C4-2B (cell line): ENCODE measurements around the gene DISP3.

Experiments used
- H3K27ac ChIP-seq: fragments of 450-650 bp; 2 replicates; pipeline ENCODE4 v1.5.1; 2017
- ZFX ChIP-seq: fragments of 450-650 bp; IDR thresholded peaks from 2 replicates; pipeline ENCODE4 v1.6.1; 2017
- TF ChIP-seq, protein P1 (sequence below): fragments of 450-650 bp; conservative IDR thresholded peaks from 2 replicates; pipeline ENCODE4 v1.5.1; 2017; ENCODE audit warnings: mild to moderate bottlenecking

The DISP3 gene

DNA sequence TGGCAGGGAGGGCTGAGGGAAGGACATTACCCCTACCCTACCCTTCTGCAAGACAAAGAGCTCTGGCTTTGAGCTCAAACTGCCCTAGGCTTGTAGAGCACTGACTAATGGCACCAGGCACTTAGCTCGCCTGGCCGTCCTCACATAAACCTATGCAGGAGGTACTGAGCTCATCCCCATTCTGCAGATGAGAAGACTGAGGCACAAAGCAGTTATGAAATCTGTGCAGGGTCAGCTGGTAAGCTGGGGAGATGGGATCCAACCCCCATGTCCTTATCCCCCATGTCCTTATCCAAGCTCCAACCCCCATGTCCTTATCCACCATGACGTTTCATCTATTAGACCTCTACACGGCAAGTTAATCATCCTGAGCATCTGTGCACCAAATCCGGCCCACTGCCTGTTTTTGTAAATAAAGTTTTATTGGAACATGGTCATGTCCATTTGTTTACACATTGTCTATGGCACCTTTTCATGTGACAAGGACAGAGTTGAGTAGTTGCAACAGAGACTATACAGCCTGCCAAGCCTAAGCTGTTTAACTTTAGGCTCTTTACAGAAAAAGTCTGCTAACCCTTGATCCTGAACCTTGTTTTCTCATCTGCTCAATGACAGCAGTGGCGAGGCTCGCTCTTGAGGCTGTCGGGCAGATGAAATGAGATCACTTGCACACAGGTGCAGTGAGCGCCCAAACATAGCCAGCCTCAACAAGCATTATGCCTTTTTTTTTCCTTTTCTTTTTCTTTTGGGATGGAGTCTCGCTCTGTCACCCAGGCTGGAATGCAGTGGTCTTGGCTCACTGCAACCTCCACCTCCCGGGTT, 88.5 kb downstream of the DISP3 start:
- no peak overlapping the region for H3K27ac ChIP-seq
- no peak for TF ChIP-seq ZFX
- TF ChIP-seq, protein P1, sequence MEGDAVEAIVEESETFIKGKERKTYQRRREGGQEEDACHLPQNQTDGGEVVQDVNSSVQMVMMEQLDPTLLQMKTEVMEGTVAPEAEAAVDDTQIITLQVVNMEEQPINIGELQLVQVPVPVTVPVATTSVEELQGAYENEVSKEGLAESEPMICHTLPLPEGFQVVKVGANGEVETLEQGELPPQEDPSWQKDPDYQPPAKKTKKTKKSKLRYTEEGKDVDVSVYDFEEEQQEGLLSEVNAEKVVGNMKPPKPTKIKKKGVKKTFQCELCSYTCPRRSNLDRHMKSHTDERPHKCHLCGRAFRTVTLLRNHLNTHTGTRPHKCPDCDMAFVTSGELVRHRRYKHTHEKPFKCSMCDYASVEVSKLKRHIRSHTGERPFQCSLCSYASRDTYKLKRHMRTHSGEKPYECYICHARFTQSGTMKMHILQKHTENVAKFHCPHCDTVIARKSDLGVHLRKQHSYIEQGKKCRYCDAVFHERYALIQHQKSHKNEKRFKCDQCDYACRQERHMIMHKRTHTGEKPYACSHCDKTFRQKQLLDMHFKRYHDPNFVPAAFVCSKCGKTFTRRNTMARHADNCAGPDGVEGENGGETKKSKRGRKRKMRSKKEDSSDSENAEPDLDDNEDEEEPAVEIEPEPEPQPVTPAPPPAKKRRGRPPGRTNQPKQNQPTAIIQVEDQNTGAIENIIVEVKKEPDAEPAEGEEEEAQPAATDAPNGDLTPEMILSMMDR: no peak

DNA sequence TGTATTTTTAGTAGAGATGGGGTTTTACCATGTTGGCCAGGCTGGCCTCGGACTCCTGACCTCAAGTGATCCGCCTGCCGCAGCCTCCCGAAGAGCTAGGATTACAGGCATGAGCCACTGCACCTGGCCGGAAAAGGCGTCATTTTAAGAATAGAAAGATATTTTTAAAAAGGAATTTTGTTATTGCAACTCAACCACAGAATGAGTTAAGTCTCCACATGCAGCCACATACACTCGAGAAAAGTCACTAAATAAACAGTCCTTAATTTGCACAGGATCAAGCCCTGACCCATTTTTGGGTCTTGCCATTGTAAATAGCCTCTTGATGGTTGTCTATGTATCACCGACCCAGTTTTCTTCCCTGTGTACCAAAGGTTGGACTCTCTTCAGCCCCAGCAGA, 89.7 kb downstream of the DISP3 start:
- no peak for TF ChIP-seq ZFX
- TF ChIP-seq, protein P1: no peak
- no peak overlapping the region for H3K27ac ChIP-seq

GRCh38 chr1:11569551-11569950, 90.6 kb downstream of the DISP3 start:
- TF ChIP-seq ZFX: no peak
- TF ChIP-seq, protein P1: no peak
- peak overlapping the region; percentile 2; the same call in 1 of the 2 replicates for H3K27ac ChIP-seq

GRCh38 chr1:11569954-11570353, 91.0 kb downstream of the DISP3 start:
- H3K27ac ChIP-seq: peak overlapping the region; percentile 2; the same call in 1 of the 2 replicates
- TF ChIP-seq, protein P1: no peak
- no peak for TF ChIP-seq ZFX

GRCh38 chr1:11570821-11571380, 91.9 kb downstream of the DISP3 start:
- no peak overlapping the region for H3K27ac ChIP-seq
- TF ChIP-seq, protein P1: no peak
- TF ChIP-seq ZFX: no peak

DNA sequence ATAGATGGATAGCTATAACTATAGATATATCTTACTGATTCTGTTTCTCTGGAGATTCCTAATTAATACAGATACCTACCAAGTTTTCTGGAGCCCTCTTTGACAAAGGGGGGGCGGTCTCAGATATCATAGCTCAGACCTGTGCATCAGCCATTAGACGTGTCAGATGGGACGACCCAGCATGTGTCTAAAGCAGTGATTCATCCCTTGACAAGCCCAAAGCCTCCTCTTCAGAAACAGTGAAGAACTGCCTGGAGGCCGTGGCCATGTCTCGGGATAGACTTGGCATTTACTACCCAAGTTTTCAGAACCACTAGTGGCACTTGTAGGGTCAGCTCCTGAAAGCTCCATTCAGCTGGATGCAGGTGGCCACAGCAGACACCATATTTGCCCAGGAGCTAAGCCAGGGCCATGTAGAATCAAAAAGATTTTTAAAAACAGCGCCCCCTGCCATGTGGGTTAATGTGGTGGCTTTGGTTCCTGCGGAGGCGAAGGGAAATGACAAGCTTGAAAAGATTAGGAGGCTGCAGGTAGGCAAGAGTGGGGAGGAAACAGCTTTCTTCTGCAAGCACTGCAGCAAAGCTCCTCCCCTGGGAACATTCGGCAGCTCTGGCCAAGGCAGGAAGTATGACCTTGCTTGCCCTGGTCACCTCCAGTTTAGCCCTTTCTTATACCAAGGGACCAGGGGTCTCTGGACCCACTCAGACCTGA, 93.1 kb downstream of the DISP3 start:
- TF ChIP-seq, protein P1: no peak
- no peak for TF ChIP-seq ZFX
- H3K27ac ChIP-seq: no peak overlapping the region

GRCh38 chr1:11573116-11573692, 94.2 kb downstream of the DISP3 start:
- TF ChIP-seq ZFX: no peak
- TF ChIP-seq, protein P1: no peak

More at GRCh38 chr1:11573116-11573692, 94.2 kb downstream of the DISP3 start:
- no peak overlapping the region for H3K27ac ChIP-seq
